Left colon (tissue), 2 donors: Measurements from ENCODE around the gene ABTB2. TPM values are rescaled to one million over a fixed set of nuclear protein-coding genes. Genes with fewer than 3 reads are reported as not detected.

Experiments
- ATAC-seq: fragments of 200-7000 bp; cut with Tn5 transposase; one replicate; pipeline ENCODE4 v1.9.1; 2020; ENCODE audit warnings: mild to moderate bottlenecking, moderate library complexity
- DNase-seq, 2 donors: peaks; one replicate each; pipeline ENCODE4 v3.0.0-alpha.2; 2020
- intact Hi-C, 2 donors: fragments of 100-400 bp; cut with DNase I in 1 of 2; cut with micrococcal nuclease in 1 of 2; formaldehyde crosslinking; loops; one replicate each; pipeline versions ENCODE4 v1.11.2 to v1.14.0; 2022; cut with DNase I, micrococcal nuclease
- total RNA-seq, 2 donors: library from RNA; stranded (reverse); fragmentation: NEBNext Ultra II Directional; extraction: Animal tissue kit (Norgen Biotek cat#: 25700); gene quantifications; one replicate each; pipeline ENCODE4 v1.2.1, GENCODE V29; 2021
- donor health status: DM: no; HTN: no; CAD: no.
- donor health status: DM: yes; HTN: yes; CAD: no.

ABTB2 gene
- total RNA-seq, 2 donors from 2014 or later = 16.5 to 16.6 TPM

DNA sequence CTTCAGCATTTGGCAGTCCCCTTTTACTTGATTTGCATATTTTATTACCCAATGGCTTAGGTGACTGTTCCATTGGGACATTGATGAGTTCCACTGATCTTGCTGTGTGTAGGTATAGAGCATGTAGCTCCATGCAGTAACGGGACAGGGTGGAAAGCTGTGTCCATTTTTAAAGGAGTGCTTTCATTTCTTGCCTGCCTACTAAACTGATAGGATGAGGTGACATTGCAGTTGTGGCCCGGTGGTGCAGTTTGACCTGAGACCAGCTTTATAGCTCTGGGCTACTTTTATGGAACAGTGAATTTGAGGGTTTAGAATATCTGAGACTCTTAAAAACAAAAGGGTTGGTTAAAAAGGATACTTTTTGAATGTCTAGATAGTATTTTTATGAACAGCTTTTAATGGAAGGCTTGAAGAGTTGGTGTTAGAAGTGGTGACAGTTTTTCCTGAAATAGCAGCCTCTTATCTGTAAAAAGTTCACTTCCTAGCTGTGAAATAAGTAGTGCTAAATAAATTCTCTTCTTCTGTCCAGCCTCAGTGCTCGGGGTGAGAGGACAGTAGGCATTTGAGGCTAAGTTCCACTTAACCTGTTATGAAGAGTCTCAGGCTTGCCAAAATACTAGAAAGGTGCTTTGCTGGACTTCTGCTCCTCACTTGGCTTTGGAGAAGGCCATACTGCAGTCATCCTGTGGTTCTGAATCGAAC, 225.4 kb downstream of the ABTB2 start:
- DNase-seq (no peak), ATAC-seq (no peak)
- intact Hi-C loops = no loop called here

DNA sequence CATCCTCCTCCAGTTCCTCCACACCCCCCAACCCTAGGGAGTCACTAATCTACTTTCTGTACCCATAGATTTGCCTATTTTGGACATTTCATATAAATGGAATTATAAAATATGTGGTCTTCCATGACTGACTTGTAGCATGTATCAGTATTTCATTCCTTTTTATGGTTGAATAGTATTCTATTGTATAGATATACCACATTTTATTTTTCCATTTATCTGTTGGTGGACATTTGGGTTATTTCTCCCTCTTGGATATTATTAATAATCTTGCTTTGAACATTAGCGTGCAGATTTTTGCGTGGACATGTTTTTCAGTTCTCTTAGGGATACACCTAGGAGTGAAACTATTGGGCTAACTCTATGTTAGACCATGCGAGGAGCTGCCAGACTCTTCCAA, 229.0 kb downstream of the ABTB2 start:
- ATAC-seq (no peak), DNase-seq (no peak)
- intact Hi-C loops = no loop called here

DNA sequence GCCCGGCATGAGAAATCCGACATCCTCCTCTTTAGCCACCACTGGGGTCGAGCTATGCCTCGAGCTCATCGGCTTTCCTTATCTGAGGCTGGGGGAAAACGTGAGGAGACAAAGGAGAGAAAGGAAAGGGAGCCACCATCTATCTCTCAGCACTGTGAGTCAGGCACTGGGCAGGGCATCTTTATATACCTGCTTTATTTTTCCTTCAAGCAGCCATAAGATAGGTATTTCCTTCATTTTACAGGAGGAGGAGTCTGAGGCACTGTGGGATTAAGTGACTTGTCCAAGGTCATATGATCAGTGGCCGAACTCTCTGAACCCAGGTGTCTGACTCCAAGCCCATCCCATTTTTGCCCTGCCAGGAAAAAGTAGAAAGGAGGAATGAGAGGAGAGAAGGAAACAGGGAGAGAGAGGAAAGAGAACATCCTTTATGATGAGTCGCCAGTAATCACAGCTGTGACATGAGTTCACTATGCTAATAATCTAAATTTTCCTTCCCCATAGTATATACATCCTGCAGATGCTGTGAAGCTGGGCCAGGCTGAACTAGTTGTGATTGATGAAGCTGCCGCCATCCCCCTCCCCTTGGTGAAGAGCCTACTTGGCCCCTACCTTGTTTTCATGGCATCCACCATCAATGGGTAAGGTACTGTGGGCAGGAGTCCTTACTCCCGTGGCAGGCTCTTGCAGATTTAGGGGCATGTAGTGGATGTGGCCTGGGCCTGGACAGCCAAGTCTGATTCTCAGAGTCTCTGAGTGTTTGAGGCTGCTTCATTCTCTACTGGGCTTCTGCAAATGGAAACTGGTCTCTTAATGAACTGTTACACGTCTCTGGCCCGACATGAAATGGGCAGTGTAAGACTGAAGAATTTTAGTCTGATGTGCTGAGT, 230.6 kb downstream of the ABTB2 start:
- DNase-seq (no peak), ATAC-seq (peak; percentile 42)
- intact Hi-C loops = no loop called here

DNA sequence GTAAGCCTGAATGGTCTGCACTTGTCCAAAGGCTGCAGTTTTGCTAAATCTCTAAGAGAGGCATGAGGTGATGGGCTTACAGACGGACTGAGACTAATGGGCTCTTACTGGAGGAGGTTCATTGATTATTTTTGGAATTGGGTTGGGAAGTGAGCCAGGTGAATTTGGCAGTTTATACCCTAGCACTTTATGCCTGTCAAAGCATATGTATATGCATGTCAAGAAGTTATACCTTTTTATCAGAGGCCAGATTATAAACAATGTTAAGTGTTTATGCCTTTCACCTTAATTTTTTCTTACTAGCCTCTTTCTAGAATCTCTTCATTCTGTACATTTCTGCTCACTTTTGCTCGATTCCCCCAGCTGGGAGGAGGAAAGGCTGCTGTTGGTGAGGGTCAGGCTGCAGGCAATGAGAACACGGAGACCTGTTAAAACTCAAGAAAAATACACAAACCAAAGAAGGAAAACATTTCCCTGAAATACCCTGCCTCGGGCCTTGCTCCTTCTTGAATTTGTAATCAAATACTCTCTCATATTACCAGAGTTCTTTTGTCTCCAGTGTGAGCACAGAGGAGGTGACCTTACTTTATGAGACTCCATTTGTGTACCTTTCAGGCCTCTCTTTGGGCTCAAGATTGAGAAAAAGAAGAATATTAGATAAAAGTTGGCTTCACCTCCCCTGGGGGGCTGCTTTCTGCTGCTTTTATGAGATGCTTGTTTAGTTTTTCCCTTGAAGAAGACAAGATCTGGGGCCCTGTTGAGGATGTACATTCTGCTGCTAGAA, 232.7 kb downstream of the ABTB2 start:
- intact Hi-C loops = no loop called here
- no peak for ATAC-seq
- DNase-seq = no peak

DNA sequence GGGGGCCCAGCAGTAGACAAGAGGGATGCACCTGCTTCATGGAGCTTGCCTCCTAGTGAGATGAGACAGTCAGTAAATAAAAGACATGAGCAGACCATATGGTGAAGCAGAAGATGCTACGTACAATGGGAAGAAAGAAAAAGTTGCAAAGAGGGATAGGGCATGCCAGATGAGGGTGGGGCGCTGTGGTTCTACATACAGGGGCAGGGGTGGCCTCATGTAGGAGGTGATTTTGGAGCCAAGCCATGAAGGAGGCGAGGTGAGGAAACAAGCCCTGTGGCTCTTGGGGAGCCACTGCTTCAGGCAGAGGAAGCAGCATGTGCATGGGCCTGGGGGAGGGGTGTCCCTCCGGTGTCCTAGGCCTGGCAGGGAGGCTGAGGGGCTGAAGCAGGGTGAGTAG, 237.2 kb downstream of the ABTB2 start:
- no peak for ATAC-seq
- intact Hi-C loops = no loop called here
- DNase-seq = no peak

DNA sequence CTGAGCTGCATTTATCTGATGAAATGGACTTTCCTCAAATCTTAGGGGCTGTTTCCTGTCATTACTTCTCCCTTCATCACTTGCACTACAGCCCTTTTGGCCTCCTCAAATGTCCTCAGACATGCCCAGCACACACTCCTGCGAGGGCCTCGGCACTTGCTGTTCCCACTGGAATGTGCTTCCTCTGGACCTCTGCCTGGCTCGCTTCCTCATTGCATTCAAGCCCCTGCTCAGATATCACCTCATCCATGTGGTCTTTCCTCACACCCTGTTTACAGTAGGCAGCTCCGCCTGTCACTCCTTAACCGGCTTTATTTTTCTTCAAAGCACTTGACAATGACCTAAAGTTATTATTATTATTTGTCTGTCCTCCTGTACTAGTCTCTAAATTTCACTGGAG, 243.3 kb downstream of the ABTB2 start:
- intact Hi-C loops = no loop called here
- ATAC-seq (no peak), DNase-seq (no peak)

DNA sequence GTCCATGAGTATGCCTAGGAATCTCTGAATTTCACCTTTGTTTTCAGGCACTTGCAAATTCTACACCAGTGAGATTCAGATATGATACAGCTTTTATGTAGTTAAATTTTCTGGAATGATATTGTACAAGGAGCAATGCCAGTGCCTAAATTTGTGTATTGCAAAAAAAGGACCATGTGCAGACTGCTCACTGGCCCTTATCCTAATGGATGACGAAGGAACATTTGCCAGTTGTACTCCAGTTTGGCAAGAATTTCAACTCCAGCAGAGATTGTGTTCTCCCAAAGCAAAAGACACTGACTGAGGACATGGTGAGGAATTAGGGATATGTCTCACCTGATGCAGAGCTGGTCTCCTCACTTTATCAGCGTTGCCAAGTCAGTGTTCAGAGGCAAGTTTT, 243.8 kb downstream of the ABTB2 start:
- DNase-seq = no peak
- intact Hi-C loops = no loop called here
- no peak for ATAC-seq

DNA sequence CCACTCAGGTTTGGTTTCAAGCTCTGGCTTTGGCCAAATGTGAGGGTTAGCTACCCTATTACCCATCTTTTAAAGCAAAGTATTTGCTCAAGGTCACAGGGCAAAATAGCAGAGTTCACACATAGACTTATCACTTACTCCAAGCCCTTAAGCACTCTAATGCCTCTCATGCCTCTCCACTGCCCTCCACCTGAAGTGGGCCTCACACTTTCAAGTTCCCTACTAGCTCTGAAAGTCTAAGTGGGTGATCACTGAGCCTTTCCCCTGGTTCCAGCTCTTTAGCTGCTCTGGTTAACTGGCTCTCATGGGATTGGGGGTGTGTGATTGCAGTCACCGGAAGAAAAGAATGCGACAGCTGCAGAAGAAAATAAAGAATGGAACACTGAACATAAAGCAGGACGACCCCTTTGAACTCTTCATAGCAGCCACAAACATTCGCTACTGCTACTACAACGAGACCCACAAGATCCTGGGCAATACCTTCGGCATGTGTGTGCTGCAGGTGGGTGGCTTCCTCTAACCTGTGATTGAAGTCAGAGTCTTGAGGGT, 246.0 kb downstream of the ABTB2 start:
- intact Hi-C loops = no loop called here
- ATAC-seq = no peak
- DNase-seq = no peak

DNA sequence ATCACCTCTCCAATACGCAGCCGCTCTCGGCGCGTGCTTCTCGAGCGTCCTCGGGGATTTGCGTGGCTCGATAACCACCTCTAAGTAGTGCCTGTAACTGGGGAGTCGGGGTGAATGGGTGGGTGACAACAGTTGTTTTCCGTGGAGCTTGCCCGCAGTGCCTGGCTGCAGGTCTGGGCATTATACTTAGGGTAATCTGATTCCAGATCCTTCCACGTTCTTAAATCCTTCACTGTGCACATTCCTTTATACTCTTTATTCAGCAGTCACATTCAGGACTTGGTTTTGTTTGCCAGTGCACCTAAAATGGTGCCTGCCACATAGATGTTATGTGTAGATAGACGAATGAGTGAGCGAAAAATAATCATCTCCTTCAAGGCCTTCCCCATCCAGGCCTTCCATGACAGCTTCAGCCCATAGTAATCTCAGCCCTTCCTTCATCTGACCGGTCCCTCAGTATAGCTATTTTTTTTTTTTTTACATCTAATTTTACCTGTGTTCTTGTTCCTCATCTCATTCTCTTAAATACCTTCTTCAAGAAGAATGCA, 251.8 kb downstream of the ABTB2 start:
- no peak for ATAC-seq
- no peak for DNase-seq
- intact Hi-C loops = loop anchor here in 1 of 2 donors (5.0 kb wide), 1 partner anchor 54 kb away; the partner anchor contains the start of gene CAPRIN1

DNA sequence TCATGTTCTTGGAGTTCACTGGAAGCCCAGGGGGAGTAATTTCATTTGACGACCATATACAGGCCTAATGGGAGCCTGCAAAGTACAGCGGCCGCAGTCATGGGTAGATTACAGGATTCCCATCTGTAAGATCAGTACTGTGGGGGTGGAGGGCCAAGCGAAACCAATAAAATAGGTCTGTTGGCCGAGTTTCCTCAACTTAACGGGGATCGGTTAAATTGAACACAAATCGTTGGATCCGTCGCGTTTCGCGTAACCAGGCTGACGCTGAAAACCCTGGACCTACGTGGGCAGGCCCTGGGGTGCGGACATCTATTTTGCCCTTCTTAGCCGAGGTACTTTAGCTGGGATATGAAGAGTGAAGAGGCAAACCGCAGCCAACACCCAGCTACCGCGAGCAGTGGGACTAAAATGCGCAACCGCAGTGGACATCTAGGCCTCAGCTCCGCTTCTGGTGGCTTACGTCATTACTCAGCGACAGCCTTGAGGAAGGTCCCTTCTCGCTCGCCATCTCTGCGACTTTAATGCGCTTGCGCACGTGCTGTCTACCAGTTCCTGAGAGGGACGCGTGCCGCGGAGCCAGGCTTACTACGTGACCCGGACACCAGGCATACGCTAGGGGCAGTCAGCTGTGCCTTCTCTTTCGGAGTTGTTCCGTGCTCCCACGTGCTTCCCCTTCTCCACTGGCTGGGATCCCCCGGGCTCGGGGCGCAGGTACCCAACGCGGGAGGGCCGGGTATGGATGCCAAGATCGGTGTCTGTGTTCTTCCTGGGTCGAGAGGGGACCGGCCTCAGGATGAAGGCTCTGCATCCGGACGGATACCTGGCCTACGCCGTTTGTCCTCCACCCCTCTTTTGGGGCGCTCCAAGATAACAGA, 252.5 kb downstream of the ABTB2 start, which contains the start of gene NAT10:
TSS of gene NAT10 (plus strand) at position 551 of the 878 bp plus-strand sequence. CDS start 2,597 bp downstream, outside the sequence.
- peak; percentile 98 for DNase-seq
- peak; percentile 93 for ATAC-seq
- intact Hi-C loops = loop anchor here in 1 of 2 donors (5.0 kb wide), 1 partner anchor 53 kb away; the partner anchor contains the start of gene CAPRIN1

DNA sequence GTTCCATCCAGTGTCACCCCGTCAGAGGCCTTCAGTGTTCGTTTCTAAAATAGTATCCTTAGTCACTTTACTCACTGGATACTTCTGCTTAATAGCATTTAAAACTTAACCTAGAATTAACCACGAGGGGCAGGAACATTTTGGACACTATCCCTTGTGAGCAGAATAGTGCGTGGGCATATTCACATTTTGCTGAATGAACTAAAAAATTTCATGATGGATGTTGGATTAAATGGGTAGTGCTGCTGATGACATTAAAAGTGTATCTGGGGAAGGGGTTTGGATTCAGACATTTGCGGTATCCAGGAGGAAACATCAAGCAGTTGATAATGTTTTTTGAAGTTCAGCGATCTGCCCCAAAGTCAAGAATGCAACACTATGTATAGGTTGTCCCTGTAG, 253.1 kb downstream of the ABTB2 start:
- intact Hi-C loops = loop anchor here in 1 of 2 donors (5.0 kb wide), 1 partner anchor 52 kb away; the partner anchor contains the start of gene CAPRIN1
- ATAC-seq = no peak
- DNase-seq = no peak

Other genes starting within 250 kb of the ABTB2 start
- gene CAT, start 80.9 kb upstream of the ABTB2 start, total RNA-seq = 100 to 1,000 TPM in 1 of 2 donors, 10 to 100 TPM in 1; 98.7 to 126 TPM
- gene ELF5, start 155.8 kb upstream of the ABTB2 start, total RNA-seq = not detected